Measurements from ENCODE around the gene UBL3.

DNA sequence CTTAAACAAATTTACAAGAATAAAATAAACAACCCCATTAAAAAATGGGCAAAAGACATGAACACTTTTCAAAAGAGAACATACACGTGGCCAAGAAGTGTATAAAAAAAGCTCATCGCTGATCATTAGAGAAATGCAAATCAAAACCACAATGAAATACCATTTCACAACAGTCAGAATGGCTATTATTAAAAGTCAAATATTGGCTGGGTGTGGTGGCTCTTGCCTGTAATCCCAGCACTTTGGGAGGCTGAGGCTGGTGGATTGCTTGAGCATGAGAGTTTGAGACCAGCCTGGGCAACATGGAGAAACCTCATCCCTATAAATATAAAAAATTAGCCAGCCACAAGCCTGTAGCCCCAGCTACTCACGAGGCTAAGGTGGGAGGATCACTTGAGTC is 89.9 kb downstream of the UBL3 start:
- TF ChIP-seq, protein P1, sequence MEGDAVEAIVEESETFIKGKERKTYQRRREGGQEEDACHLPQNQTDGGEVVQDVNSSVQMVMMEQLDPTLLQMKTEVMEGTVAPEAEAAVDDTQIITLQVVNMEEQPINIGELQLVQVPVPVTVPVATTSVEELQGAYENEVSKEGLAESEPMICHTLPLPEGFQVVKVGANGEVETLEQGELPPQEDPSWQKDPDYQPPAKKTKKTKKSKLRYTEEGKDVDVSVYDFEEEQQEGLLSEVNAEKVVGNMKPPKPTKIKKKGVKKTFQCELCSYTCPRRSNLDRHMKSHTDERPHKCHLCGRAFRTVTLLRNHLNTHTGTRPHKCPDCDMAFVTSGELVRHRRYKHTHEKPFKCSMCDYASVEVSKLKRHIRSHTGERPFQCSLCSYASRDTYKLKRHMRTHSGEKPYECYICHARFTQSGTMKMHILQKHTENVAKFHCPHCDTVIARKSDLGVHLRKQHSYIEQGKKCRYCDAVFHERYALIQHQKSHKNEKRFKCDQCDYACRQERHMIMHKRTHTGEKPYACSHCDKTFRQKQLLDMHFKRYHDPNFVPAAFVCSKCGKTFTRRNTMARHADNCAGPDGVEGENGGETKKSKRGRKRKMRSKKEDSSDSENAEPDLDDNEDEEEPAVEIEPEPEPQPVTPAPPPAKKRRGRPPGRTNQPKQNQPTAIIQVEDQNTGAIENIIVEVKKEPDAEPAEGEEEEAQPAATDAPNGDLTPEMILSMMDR (IDR thresholded peaks at IDR 0.05), result no peak
- TF ChIP-seq POLR2A (IDR thresholded peaks at IDR 0.05), result no peak

Data from Peyer's patch (tissue), 4 donors.